Right atrium auricular region (tissue), 2 donors: ENCODE results near the gene TPSD1. TPM values are rescaled to one million over a fixed set of nuclear protein-coding genes. Genes with fewer than 3 reads are reported as not detected.
"Not testable (repeated sequence)": the region's sequence is repeated elsewhere in the genome, so short reads cannot be mapped to it uniquely, and the experiment has no call there.

Source experiments
- DNase-seq: peaks from one replicate; pipeline ENCODE4 v3.0.0-alpha.2; 2019; ENCODE audit warnings: low spot score
- H3K27ac ChIP-seq, 2 donors: fragments of 200-600 bp; sonication (generic); 1 replicate in 1 of 2; 2 replicates in 1 of 2; pipeline ENCODE4 v1.5.1; 2016 to 2019
- H3K27me3 ChIP-seq, 2 donors: fragments of 200-600 bp; sonication (generic); one replicate each; pipeline versions ENCODE4 v1.5.1 to v1.6.0; 2017 to 2019
- H3K36me3 ChIP-seq: fragments of 200-600 bp; sonication (generic); one replicate; pipeline ENCODE4 v1.5.1; 2016
- H3K4me1 ChIP-seq, 2 donors: fragments of 200-600 bp; sonication (generic); one replicate each; pipeline versions ENCODE4 v1.5.1 to v1.6.0; 2017 to 2019
- H3K4me3 ChIP-seq, 2 donors: fragments of 200-600 bp; sonication (generic); 1 replicate in 1 of 2; 2 replicates in 1 of 2; pipeline ENCODE4 v1.5.1; 2017 to 2019; ENCODE audit warnings: mild to moderate bottlenecking in 1 of 2, moderate library complexity in 1 of 2
- H3K9me3 ChIP-seq, 2 donors: fragments of 200-600 bp; sonication (generic); one replicate each; pipeline ENCODE4 v1.5.1; 2019
- total RNA-seq, 2 donors: library from RNA; depleted of rRNA; stranded (reverse); fragments of >200 nt; gene quantifications; one replicate each; pipeline ENCODE4 v1.1.0, GENCODE V29; 2016
- TF ChIP-seq, protein P1 (sequence below), 2 donors: fragments of 200-600 bp; sonication (generic); IDR thresholded peaks; one replicate each; pipeline ENCODE4 v1.5.1; 2019; ENCODE audit warnings: antibody characterized with exemption in 2 of 2

TPSD1 gene
- total RNA-seq, 2 donors from 2014 or later, result 0.63 TPM; not detected in 1

GRCh38 chr16:1236659-1237058 lies 19.2 kb upstream of the TPSD1 start:
- not testable (repeated sequence) for H3K27ac ChIP-seq, DNase-seq, H3K4me1 ChIP-seq, H3K27me3 ChIP-seq, H3K4me3 ChIP-seq, H3K36me3 ChIP-seq, H3K9me3 ChIP-seq

GRCh38 chr16:1237990-1238389 lies 17.9 kb upstream of the TPSD1 start:
- TF ChIP-seq, protein P1, sequence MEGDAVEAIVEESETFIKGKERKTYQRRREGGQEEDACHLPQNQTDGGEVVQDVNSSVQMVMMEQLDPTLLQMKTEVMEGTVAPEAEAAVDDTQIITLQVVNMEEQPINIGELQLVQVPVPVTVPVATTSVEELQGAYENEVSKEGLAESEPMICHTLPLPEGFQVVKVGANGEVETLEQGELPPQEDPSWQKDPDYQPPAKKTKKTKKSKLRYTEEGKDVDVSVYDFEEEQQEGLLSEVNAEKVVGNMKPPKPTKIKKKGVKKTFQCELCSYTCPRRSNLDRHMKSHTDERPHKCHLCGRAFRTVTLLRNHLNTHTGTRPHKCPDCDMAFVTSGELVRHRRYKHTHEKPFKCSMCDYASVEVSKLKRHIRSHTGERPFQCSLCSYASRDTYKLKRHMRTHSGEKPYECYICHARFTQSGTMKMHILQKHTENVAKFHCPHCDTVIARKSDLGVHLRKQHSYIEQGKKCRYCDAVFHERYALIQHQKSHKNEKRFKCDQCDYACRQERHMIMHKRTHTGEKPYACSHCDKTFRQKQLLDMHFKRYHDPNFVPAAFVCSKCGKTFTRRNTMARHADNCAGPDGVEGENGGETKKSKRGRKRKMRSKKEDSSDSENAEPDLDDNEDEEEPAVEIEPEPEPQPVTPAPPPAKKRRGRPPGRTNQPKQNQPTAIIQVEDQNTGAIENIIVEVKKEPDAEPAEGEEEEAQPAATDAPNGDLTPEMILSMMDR (IDR thresholded peaks at IDR 0.05), result no peak
- H3K27me3 ChIP-seq, result no peaks in the 10 kb centered on the region
- H3K9me3 ChIP-seq, result no peaks in the 10 kb centered on the region
- H3K36me3 ChIP-seq, result no peaks in the 10 kb centered on the region
- no peaks in the 10 kb centered on the region for H3K4me1 ChIP-seq
- DNase-seq, result no peak
- no peak overlapping the region for H3K27ac ChIP-seq
- H3K4me3 ChIP-seq, result no peak overlapping the region

DNA sequence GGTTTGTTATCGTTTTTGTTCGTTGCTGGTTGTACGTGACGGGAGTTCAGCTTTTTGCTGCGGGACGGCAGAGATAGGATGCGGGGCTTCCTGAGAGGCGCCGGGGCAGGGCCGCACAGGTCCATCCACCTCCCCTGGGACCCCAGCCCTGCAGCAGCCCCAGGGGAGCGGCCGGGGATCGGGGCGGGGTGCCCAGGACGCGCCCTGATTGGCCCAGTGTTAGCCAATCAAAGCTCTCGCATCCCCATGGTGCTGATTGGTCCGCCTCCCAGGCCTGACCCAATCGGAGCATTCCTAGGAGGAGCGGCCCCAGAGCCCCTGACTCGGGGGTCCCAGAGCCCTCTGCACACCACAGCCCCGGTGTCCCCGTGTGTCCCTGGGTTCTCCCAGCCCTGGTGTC lies 17.0 kb upstream of the TPSD1 start:
- DNase-seq, H3K27ac ChIP-seq, H3K4me3 ChIP-seq, H3K4me1 ChIP-seq, H3K9me3 ChIP-seq, H3K36me3 ChIP-seq, H3K27me3 ChIP-seq: not testable (repeated sequence)

DNA sequence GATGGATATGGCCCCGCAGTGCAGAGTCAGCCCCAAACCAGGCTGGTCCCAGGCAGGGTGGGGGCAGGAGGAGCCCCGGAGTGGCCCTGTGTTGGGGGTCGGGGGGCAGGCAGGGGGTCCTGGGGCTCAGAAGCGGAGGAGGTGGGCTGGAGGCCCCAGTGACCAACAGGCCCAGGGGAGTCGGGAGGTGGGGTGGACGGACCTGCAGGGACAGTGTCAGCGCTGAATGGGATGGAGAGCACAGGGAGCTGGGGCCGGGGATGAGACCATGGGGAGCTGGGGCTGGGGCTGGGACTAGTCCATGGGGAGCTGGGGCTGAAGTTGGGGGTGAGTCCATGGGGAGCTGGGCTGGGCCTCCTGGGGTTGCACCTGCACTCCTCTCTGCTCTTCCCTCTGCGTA lies 16.3 kb upstream of the TPSD1 start:
- H3K4me3 ChIP-seq, H3K9me3 ChIP-seq, H3K36me3 ChIP-seq, H3K27ac ChIP-seq, H3K27me3 ChIP-seq, H3K4me1 ChIP-seq, DNase-seq: not testable (repeated sequence)

DNA sequence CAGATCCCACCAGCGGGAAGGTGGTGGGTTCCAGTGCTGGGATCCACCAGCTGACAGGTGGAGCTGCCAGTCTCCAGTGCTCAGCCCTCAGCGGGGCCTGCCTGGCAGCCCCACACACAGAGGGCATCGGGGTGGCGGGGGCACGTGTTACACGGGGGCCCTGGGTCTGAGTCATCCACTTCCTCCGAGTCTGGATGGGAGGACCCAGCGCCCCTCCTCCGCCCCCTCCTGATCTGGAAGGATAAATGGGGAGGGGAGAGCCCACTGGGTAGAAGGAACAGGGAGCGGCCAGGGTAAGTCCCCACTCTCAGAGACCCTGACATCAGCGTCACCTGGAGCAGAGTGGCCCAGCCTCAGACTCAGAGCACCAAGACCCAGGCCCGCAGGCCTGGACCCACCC lies 15.4 kb upstream of the TPSD1 start, which contains the start of gene TPSAB1:
TPSAB1 (plus strand) TSS at position 270 of the 400 bp plus-strand sequence. CDS start 234 bp downstream, outside the sequence.
- not testable (repeated sequence) for H3K36me3 ChIP-seq, H3K9me3 ChIP-seq, H3K27me3 ChIP-seq, DNase-seq, H3K27ac ChIP-seq, H3K4me3 ChIP-seq, H3K4me1 ChIP-seq

DNA sequence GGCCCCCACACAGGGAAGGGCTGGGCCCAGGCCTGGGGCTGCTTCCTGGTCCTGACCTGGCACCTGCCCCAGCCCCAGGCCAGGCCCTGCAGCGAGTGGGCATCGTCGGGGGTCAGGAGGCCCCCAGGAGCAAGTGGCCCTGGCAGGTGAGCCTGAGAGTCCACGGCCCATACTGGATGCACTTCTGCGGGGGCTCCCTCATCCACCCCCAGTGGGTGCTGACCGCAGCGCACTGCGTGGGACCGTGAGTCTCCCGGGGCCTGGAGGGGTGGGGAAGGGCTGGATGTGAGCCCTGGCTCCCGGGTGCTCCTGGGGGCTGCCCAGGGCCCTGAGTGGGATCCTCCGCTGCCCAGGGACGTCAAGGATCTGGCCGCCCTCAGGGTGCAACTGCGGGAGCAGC lies 14.8 kb upstream of the TPSD1 start:
- not testable (repeated sequence) for H3K4me3 ChIP-seq, DNase-seq, H3K27me3 ChIP-seq, H3K4me1 ChIP-seq, H3K9me3 ChIP-seq, H3K36me3 ChIP-seq, H3K27ac ChIP-seq

GRCh38 chr16:1243363-1243762 lies 12.5 kb upstream of the TPSD1 start:
- not testable (repeated sequence) for H3K27ac ChIP-seq, H3K36me3 ChIP-seq, DNase-seq, H3K9me3 ChIP-seq, H3K4me1 ChIP-seq, H3K27me3 ChIP-seq, H3K4me3 ChIP-seq

DNA sequence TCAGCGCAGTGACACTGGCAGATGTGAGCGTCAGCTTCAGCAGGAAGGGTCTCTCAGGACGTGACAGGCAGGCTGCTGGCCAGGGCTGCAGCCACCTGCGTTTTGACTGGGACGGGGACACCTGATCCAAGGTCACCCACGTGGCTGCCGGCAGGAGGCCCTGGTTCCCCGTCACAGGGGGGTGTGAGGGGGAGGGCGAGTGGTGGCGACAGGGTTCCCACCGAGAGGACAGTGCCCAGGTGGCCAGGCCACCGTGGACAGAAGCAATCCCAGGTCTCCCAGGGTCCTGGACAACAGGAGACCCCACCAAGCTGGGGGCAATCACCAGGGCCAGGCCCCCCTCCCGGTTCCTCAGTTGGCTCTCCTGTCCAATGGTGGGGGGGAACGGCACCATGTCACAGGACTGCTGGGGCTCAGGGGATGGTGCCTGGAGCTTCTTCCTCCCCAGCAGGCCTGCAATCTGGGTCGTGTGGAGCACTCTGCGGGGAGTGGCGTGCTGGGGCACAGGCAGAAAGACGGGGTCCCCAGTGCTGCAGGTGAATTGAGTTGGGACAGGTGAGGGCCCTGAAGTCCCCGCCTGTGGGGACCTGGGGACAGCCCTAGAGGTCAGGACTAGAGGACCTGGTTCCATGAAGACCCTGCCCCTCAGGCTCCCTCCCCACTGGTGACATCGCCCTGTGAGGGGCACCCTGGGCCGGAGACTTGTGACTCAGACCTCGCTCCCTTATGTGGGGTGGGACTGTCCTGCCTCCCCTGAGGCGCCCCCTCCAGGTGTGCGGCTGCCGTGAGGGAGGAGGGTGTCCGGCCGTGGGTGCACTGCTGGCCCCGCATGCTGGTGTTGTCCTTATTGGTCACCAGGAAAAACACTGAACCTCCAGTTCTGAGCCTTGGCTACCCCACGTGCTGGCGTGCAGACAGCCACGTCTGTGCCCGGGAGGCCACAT lies 11.7 kb upstream of the TPSD1 start:
- not testable (repeated sequence) for H3K4me1 ChIP-seq, H3K9me3 ChIP-seq, H3K4me3 ChIP-seq, DNase-seq, H3K27me3 ChIP-seq, H3K36me3 ChIP-seq, H3K27ac ChIP-seq

GRCh38 chr16:1244881-1245280 lies 11.0 kb upstream of the TPSD1 start:
- Histone ChIP-seq H3K27ac (no peak overlapping the region), H3K4me1 (no peaks in the 10 kb centered on the region), H3K36me3 (no peaks in the 10 kb centered on the region), H3K27me3 (no peaks in the 10 kb centered on the region), H3K9me3 (no peaks in the 10 kb centered on the region), H3K4me3 (no peak overlapping the region)
- TF ChIP-seq, protein P1 (IDR thresholded peaks at IDR 0.05), result no peak
- no peak for DNase-seq
